Measurements from ENCODE around the gene FHL1.

The FHL1 gene

GRCh38 chrX:136185401-136186022 lies 38.2 kb downstream of the FHL1 start:
- no peak for DNase-seq (ENCODE audit: low read depth in 2 of 2)

GRCh38 chrX:136186023-136186413 lies 38.7 kb downstream of the FHL1 start:
- no peak for DNase-seq (ENCODE audit: low read depth in 2 of 2)

- no peak for DNase-seq (ENCODE audit: low read depth in 2 of 2)
These were observed 41.9 kb downstream of the FHL1 start for GRCh38 chrX:136189222-136189621.

GRCh38 chrX:136190038-136190713 lies 42.8 kb downstream of the FHL1 start:
- no peak for DNase-seq (ENCODE audit: low read depth in 2 of 2)

GRCh38 chrX:136191171-136191570 lies 43.8 kb downstream of the FHL1 start:
- no peak for DNase-seq (ENCODE audit: low read depth in 2 of 2)

- no peak for DNase-seq (ENCODE audit: low read depth in 2 of 2)
These were observed 44.8 kb downstream of the FHL1 start for GRCh38 chrX:136192135-136192534.

GRCh38 chrX:136192839-136193414 lies 45.6 kb downstream of the FHL1 start:
- DNase-seq (ENCODE audit: low read depth in 2 of 2) = no peak

DNA sequence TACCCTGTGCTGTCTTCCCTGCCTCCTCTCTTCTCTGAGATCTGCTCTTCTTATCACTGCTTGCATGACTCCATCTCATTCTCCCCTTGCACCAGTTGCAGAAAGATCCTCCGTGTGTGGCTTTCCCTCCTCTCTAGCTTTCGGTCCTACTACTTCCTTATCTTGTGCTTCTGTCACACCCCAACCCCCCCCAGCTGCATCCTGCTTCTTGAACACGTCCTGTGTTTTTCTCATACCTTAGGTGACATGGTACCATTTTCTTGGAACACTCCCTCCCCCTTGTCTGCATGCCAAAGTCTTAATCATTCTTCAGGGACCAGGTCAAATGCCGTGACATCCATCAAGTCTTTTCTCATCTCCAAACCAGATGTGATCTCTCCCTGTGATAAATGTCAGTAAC lies 46.4 kb downstream of the FHL1 start:
- no peak for DNase-seq (ENCODE audit: low read depth in 2 of 2)

- DNase-seq (ENCODE audit: low read depth in 2 of 2) = no peak
These were observed 47.2 kb downstream of the FHL1 start for GRCh38 chrX:136194536-136194935.

DNA sequence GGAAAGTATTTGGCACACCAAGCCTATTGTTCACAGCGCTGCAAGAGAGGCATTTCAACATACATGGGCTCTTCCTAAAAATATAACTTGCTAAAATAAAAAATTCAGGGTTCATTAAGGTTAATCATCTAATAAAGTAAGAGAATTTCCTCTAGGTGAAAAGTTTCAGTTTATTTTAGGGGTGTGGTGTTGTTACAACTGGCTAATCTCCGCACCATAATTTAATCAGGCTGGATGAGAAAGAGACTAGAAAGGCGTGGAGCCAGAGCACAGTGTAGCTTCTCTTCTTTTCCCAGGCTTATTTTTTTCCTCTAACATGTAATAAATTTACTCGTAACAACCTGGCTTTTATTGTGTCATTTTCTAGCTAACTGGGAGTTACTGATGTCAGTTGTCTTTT lies 47.9 kb downstream of the FHL1 start:
- no peak for DNase-seq (ENCODE audit: low read depth in 2 of 2)

DNA sequence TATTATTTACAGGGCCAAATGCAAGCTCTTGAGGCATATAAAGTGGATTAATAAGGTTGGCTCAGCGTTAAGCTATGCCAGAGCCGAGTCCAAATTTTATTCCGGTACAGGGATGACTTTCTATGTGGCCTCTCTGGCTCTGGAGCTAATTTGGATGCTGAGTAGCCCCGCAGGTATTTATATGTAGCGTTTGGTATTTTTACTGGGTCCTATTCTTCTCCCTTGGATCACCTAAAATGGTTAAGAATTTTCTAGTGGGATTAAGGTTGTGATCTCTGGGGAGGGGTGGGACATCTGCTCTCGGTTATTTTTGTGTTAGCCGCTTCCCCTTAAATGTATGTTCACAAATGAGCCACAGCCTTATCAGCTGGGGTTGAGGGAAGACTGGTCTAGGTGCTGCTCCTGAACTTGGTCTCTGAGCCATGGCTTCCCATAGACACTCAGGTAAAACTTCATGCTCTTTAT lies 49.4 kb downstream of the FHL1 start:
- DNase-seq (ENCODE audit: low read depth in 2 of 2) = no peak

DNA sequence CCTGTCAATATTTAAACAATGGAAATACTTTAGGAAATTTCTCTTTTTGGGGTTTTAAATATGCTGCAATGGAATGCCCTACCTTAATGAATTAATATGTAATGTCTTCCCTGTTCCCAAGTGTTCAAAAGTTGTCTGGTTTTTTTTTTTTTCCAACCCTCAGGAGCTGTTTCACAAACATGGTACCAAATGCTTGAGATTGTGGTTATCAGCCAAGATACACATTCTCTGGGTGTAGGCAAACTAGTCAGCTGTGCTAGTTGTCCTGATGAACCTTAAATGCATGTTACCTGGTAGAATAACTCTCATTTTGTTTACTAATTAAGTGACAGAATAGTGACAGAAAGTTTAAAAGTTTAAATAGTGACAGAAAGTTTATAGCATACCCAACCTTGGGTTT lies 50.7 kb downstream of the FHL1 start:
- no peak for DNase-seq (ENCODE audit: low read depth in 2 of 2)

- no peak for DNase-seq (ENCODE audit: low read depth in 2 of 2)
These were observed 51.4 kb downstream of the FHL1 start for GRCh38 chrX:136198678-136199243.

- no peak for DNase-seq (ENCODE audit: low read depth in 2 of 2)
These were observed 52.0 kb downstream of the FHL1 start for GRCh38 chrX:136199365-136199764.

GRCh38 chrX:136200466-136200865 lies 53.1 kb downstream of the FHL1 start:
- no peak for DNase-seq (ENCODE audit: low read depth in 2 of 2)

DNA sequence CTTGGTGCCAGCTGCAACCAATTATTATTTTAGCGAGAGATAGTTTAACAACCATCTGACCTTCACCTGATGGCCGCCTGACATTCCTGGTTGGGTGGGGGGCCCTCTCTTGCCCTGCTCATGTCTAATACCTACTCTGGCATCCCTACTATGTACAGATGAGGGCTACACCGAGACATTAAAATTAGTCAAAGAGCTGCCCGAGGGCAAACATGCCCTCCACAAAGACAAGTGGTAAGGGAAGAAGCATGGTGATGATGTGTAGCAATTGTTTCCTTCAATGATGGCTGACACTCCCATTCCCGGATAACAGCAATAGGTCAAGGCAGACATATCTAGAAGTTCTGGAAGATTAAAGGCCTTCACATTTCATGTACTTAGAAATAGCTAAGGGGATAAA lies 54.3 kb downstream of the FHL1 start:
- no peak for DNase-seq (ENCODE audit: low read depth in 2 of 2)

DNA sequence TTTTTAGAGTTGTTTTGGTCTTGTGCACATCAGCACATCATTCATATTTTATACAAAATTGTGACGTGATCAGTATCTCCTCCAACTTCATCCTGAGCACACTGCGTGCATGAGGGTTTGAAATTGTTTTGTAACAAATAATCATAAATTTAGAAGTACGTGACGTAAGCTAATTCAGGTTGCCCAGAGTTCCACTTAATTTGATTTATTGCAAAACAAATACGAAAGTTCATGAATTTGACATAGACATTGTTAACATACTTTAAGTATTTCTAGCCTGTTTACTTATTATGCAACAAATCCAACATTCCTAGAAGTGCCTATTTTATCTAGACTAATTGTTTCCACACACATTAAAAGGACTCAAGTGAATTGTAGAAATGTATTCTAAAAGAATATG lies 55.6 kb downstream of the FHL1 start:
- DNase-seq (ENCODE audit: low read depth in 2 of 2) = no peak

- DNase-seq (ENCODE audit: low read depth in 2 of 2) = no peak
These were observed 56.1 kb downstream of the FHL1 start for GRCh38 chrX:136203438-136203837.

DNA sequence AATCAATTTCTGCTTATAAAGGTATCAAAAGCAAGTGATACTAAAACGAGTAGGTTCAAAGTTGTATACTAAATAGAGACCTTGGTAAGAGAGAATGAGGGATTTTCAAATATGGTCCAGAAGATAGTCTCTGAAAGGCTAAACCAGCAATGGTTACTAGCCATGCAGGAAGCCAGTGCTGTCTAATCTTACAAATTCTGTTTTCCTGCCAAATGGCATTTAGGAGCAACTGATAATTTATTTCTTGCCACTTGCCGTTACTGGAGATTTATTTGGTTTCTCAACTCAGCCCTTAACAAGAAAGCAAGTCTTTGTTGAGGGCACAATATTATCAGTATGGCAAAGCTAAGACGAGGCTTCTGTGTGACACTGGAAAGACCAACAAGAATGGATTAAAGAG lies 56.6 kb downstream of the FHL1 start:
- DNase-seq (ENCODE audit: low read depth in 2 of 2) = no peak

DNA sequence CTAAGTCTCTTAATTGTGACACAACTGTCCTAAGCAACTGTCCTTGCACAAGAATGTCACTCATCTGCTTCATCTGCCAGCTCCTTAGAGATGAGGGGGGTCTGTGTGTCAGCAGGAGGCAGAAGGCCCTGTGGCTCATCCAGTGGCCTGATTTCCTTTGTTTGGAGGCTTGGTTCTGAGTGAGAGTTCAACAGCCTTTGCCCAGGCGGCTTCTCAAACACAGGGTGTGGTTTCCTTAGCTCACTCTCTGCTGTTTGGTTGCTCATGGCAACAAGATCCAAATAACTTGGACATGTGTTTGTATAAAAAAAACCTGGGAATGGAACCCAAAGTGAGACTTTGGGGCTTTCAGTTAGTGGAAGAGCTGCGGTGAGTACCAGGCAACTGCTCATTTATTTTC lies 57.2 kb downstream of the FHL1 start:
- DNase-seq (ENCODE audit: low read depth in 2 of 2) = no peak

DNA sequence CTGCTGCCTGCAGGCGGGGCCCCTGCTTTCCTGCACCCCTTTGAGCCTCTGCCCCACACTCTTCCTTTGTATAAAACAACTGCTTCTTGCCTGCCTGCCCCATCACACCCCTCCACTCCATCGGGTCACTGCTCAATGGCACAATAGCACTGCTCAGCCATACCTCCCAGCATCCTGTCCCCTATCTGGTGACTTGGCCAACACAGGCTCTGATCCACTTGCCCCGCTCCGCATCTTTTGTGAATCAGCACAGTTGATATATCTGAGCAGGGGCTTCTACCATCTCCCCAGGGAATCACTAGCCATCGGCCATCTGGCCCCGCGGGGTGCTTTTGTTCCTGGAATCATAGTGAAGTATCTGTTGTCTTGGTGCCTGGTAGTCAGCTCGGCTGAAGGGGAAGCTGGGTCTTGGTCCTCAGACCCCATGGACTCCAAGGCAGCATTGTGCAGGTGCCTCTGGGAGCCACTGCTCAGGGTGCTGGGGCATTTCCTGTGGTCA lies 58.6 kb downstream of the FHL1 start:
- no peak for DNase-seq (ENCODE audit: low read depth in 2 of 2)

GRCh38 chrX:136206916-136207315 lies 59.6 kb downstream of the FHL1 start:
- no peak for DNase-seq (ENCODE audit: low read depth in 2 of 2)

GRCh38 chrX:136207546-136207945 lies 60.2 kb downstream of the FHL1 start:
- no peak for DNase-seq (ENCODE audit: low read depth in 2 of 2)

Data from stimulated activated CD8-positive, alpha-beta memory T cell treated with anti-CD3 and anti-CD28 coated beads, Interleukin-15, amount 100 ng/mL, for 48 hours (primary cell).